Fibroblast of skin of left biceps (primary cell): ENCODE data around the gene FRMD4A.

Source experiments
- DNase-seq, 2 experiments: peaks; one replicate each; pipeline ENCODE4 v3.0.0-alpha.2; 2013; ENCODE audit warnings: low read depth in 2 of 2

The FRMD4A gene

GRCh38 chr10:14340051-14340744 is 9.5 kb upstream of the FRMD4A start:
- DNase-seq, result no peak

- no peak for DNase-seq
Observed at GRCh38 chr10:14336736-14337135, 6.0 kb upstream of the FRMD4A start.

GRCh38 chr10:14334771-14335170 is 4.0 kb upstream of the FRMD4A start:
- no peak for DNase-seq

- no peak for DNase-seq
Observed at GRCh38 chr10:14333606-14334005, 2.9 kb upstream of the FRMD4A start.

DNA sequence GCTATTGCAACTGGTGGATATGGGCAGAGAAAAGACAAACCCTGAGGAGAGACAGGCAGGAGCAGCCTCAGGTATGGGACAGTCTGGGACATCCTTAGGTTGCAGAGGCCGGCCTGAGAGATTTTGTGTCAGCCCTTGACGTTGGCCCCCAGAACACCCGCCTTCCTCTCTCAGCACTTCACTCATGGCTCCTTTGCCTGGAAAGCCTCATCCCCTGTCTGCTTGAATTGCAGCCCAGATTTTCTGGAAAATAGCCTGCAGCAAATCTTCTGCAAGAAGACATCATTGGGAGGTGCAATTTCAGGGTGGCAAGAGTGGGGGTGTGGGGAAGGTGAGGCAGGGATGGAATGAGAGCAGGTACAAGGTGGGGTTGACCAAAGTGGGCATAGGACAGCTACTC is 2.2 kb upstream of the FRMD4A start:
- DNase-seq, result no peak

GRCh38 chr10:14329746-14330173 is 964 bp downstream of the FRMD4A start:
- no peak for DNase-seq

GRCh38 chr10:14328881-14329672 is 1.6 kb downstream of the FRMD4A start:
- no peak for DNase-seq

GRCh38 chr10:14327527-14327926 is 3.2 kb downstream of the FRMD4A start:
- no peak for DNase-seq

DNA sequence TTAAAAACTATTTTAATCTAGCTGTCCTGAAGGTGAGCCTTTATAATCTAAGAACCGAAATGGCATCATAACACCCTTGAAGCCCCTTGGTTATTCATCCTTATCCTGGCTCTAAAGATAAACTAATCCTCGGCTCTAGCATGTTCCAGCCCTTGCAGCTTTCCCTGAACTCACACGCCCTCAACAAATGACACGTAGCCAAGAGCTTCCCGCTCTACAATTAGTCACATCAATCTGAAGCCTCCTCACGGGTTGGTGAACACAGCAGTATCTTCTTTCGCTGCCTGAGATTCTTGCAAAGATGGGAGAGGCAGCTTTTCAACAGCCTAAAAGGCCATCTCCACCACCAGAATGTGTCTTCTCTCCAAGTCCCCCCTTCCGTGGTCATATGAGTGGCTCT is 4.1 kb downstream of the FRMD4A start:
- no peak for DNase-seq

- no peak for DNase-seq
Observed at GRCh38 chr10:14325325-14325955, 5.3 kb downstream of the FRMD4A start.

DNA sequence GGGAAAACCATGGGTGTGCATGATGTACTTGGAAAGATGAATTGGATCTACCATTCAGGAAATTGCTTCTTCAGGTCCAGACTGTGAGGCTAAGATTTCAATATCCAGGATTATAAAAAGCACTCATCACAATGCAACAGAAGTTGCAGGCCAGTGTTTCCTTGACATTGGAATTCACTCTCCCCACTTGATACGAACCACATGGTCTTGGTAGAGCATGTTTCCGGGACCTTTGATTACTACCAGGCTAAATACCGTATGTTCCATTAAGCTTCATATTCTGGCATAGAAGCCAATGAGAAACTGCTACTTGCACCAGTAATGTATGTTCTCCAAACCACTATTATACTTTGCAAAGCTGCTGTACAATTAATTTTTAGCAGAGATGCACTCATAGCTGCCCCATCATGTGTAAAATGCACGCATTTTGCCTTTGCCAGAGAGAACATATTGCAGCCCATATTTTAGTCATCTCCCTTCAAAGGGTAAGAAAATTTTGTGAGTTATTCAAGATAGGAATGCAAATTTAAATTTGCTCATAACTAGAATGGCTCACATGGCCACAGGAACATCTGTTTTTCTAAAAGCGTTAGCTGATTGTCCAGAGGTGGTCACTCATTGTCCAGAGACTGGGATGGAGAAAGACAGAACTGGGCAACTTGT is 8.1 kb downstream of the FRMD4A start:
- DNase-seq, result no peak

- DNase-seq, result no peak
Observed at GRCh38 chr10:14318007-14318406, 12.7 kb downstream of the FRMD4A start.

- DNase-seq, result no peak
Observed at GRCh38 chr10:14312014-14312413, 18.7 kb downstream of the FRMD4A start.

DNA sequence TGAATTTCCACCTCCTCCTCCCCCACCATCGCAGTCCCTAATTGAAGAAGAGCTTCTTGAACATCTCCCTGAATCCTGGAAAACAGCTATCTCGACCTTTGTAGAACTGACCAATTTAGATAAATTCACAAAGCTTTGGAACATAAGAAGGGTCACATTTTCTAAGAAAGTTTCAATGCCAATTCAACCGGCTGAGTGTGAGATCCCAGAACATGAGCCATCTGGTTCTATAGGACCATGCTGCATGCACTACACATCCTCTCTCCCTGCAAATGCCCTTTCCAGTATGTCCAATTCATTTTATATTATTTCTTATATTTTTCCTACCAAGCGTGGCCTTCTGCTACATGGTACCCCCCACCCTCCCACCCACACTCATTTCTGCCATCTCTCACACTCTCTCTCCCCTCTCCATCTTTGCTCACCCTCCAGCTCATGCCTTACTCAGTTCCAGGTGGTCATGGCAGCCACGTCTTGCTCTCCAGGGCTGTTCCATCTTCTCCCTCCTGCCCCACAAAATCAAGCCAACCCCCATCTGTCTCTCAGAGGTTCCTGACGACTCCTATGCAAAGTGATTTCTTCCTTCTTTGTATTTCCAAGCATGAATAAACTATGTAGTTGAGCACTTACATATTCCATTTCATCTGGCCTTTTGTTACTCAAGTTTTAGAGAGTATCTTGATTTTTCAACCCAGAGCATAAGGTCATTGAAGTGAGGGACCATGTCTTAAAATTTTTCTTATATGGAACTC is 19.3 kb downstream of the FRMD4A start:
- DNase-seq, result no peak

DNA sequence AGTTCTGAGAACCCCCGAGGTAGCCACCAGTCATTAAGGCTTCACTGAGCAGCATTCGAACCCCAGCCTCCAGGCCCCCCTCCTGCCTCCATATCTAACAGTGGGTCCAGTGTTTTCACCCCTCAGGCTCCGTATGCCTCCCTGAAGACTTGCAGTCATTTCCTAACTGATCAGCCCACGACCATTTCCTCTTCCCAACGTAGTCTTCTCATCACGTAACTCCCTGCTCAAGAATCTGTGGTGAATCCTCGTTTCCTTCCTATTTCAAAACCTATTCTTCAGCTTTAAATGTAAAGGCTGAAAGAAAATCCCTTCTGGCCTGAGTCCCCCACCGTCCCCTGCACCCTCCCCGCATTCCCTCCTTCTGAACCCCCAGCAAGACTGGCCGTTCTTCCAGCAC is 21.1 kb downstream of the FRMD4A start:
- DNase-seq, result no peak

DNA sequence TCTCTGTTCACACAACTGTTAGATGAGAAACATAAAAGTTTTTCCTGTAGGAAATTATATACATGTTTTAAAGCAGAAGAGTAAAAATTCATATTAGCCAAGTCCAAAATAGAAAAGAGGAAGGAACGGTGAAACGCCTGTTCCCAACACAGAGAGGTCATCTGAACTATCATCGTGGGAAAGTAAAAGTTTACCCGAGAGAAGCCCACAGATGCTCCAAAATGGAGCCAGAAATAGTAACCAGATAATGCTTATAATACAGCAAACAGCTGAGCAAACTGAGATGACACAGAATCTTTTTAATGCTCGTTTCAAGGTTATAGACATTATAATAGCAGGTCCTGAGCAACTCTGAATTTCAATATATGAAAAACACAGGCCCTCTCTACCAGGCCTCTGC is 24.5 kb downstream of the FRMD4A start:
- no peak for DNase-seq

- DNase-seq, result no peak
Observed at GRCh38 chr10:14304046-14304445, 26.7 kb downstream of the FRMD4A start.

DNA sequence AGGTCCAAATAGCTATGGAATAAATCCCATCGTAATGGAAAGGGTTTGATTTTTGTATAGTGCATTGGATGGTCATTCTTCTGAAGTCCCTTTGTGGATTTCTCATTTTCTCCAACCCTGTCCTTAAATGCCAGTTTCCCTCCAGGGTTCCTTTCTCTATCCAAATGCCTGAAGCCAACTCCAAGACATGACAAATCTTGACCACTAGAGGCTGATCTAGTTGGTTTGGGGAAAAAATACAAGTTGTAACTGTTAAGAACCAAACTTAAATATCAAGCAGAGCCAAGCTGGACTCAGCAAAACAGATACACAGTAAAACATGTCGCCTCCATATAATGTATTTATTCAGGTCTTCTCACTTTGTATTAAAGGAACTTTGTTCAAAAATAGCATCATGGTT is 28.7 kb downstream of the FRMD4A start:
- no peak for DNase-seq

DNA sequence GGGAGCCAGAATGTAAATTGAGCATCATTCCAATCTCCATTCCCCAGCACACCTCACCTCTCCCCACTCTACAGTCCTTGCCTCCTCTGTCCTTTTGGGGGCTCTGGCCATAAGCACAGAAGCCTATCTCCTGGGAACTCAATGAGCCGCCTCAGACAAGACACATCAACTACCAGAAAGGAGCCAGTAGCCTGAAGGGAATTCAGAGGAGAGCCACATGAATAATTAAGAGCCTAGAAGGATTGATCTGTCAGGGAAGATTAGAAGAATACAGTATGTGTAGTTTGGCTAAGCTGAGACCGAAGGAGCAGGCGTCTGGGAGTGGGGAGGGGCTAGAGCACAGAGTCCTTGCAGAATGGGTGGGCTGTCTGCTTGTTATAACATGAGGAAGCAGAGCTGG is 31.2 kb downstream of the FRMD4A start:
- DNase-seq, result no peak

DNA sequence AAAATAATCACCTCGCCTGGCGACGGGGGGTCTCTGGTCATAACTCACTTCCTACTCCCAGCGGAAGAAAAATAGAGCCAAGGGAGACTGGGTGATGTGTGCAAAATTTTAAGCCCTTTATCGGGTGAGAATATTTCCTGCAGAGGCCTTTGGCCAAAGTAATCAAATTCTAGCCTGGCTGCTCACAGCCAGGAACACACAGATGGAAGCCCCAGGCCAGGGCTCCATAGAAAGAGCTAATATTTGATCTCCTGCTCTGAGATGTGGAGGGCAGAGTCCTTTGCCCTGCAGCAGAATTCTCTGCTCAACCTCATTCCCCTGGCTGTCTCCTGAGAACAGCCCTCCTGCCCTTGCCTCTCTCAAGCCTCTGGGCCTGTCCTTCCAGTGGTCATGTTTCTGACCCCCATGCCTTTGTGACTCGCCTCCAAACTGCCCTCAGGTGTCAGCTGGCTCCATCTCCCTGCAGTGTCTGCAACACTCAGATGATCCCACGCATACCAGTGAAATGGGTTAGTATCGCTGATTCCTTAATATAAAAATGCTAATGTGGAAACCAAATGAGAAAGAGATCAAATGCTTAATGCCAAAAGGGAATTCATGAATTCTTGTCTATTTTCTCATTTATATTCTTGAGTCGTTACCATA is 34.5 kb downstream of the FRMD4A start:
- DNase-seq, result no peak
